Thyroid gland (tissue), 4 donors: ENCODE results near the gene LRP8. TPM values are rescaled to one million over a fixed set of nuclear protein-coding genes. Genes with fewer than 3 reads are reported as not detected.

ENCODE experiments used
- DNase-seq, 2 donors: peaks; one replicate each; pipeline ENCODE4 v3.0.0-alpha.2; 2019
- H3K27ac ChIP-seq, 3 donors: fragments of 200-600 bp; sonication (generic); 1 replicate in 2 of 3; 2 replicates in 1 of 3; pipeline ENCODE4 v1.5.1; 2016 to 2019; ENCODE audit warnings: mild to moderate bottlenecking in 1 of 3, moderate library complexity in 1 of 3
- H3K27me3 ChIP-seq: fragments of 200-600 bp; sonication (generic); one replicate; pipeline ENCODE4 v1.5.1; 2019
- H3K36me3 ChIP-seq, 2 donors: fragments of 200-600 bp; sonication (generic); one replicate each; pipeline ENCODE4 v1.5.1; 2016 to 2019
- H3K4me1 ChIP-seq, 2 donors: fragments of 200-600 bp; sonication (generic); one replicate each; pipeline ENCODE4 v1.5.1; 2017 to 2019
- H3K4me3 ChIP-seq, 3 donors: fragments of 200-600 bp; sonication (generic); replicated peaks in 1 of 3; 1 replicate in 2 of 3; 2 replicates in 1 of 3; pipeline ENCODE4 v1.5.1; 2016; ENCODE audit warnings: mild to moderate bottlenecking in 1 of 3
- H3K9me3 ChIP-seq: fragments of 200-600 bp; sonication (generic); one replicate; pipeline ENCODE4 v1.5.1; 2017
- POLR2A ChIP-seq, 2 donors: fragments of 450-650 bp; IDR thresholded peaks; one replicate each; pipeline ENCODE4 v1.6.1; 2017; ENCODE audit warnings: antibody characterized with exemption in 2 of 2, mild to moderate bottlenecking in 2 of 2, moderate library complexity in 1 of 2
- WGBS, 2 donors: methylation state at CpG; one replicate each; pipeline ENCODE4 v1.1.5; 2017; 5-methylcytosine and 5-hydroxymethylcytosine counted together
- intact Hi-C: fragments of 100-400 bp; cut with DNase I; formaldehyde crosslinking; loops from one replicate; pipeline ENCODE4 v1.15.1; 2023
- total RNA-seq, 4 donors: library from RNA; depleted of rRNA; stranded (reverse); fragments of >200 nt; gene quantifications; one replicate each; pipeline ENCODE4 v1.2.3, GENCODE V29; 2016
- TF ChIP-seq, protein P1 (sequence below), 6 experiments: fragments of 200-600 bp in 3 of 6; fragments of 450-650 bp in 3 of 6; sonication (generic) in 3 of 6; IDR thresholded peaks; one replicate each; pipeline ENCODE4 v1.5.1; 2016 to 2019; ENCODE audit warnings: antibody characterized with exemption in 6 of 6, mild to moderate bottlenecking in 2 of 6, inconsistent platforms in 1 of 6, moderate library complexity in 1 of 6

LRP8 gene
- total RNA-seq, 4 donors from 2014 or later: 92.8 to 200 (median 143) TPM

DNA sequence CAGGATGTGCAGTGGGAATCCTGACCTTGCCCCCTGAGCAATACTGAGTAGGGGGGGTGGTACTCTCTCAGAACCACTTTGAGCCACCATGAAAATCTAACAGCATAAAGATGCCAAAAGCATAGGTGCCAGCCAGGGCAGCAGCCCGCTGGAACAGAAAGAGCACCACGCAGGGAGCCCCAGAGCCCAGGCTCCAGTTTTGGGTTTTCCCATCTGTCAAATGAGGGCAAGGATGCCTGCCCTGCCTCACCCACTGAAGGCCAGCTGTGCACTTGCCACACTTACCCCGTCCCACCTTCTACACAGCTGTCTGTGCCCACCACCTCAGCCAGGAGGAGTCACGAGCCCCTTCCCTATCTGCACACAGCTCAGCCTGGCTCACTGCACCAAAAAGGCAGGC is 20.8 kb downstream of the LRP8 start:
- no peaks in the 10 kb centered on the region for H3K36me3 ChIP-seq
- no peak for TF ChIP-seq POLR2A (IDR thresholded peaks at IDR 0.05)
- TF ChIP-seq, protein P1, sequence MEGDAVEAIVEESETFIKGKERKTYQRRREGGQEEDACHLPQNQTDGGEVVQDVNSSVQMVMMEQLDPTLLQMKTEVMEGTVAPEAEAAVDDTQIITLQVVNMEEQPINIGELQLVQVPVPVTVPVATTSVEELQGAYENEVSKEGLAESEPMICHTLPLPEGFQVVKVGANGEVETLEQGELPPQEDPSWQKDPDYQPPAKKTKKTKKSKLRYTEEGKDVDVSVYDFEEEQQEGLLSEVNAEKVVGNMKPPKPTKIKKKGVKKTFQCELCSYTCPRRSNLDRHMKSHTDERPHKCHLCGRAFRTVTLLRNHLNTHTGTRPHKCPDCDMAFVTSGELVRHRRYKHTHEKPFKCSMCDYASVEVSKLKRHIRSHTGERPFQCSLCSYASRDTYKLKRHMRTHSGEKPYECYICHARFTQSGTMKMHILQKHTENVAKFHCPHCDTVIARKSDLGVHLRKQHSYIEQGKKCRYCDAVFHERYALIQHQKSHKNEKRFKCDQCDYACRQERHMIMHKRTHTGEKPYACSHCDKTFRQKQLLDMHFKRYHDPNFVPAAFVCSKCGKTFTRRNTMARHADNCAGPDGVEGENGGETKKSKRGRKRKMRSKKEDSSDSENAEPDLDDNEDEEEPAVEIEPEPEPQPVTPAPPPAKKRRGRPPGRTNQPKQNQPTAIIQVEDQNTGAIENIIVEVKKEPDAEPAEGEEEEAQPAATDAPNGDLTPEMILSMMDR (IDR thresholded peaks at IDR 0.05): no peak
- no peaks in the 10 kb centered on the region for H3K27me3 ChIP-seq
- peak overlapping the region; percentile 75 to 89 (median 80) for H3K27ac ChIP-seq
- peaks cover 43 to 66% of the 10 kb centered on the region in 2 donors for H3K4me1 ChIP-seq
- H3K4me3 ChIP-seq: no peak overlapping the region
- DNase-seq: no peak
- H3K9me3 ChIP-seq: no peaks in the 10 kb centered on the region
- intact Hi-C loops: no loop called here
- 71 to 94% methylated on average over 2 to 4 of the region's 4 CpGs for WGBS, 2 donors

DNA sequence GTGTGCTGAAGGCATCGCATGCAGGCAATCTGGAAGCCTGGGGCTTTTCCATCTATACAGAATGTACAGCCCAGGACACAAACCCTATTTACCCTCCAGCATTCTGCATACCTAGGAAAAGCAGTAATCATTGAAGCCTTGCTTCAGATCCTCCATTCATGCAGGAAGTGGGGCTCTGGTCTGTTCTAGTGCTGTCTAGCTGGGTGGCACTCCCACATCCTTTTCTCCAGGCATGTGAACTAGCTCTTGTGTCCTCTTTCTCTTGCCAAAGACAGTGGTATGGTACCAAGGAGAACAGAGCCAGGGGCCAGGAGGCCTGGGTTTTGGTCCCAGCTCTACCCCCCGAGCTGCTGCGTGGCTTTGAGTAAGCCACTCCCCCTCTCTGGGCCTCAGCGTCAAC is 21.7 kb downstream of the LRP8 start:
- Histone ChIP-seq H3K9me3 (no peaks in the 10 kb centered on the region), H3K4me3 (no peak overlapping the region), H3K36me3 (no peaks in the 10 kb centered on the region), H3K27ac (peak overlapping the region; percentile 75 to 89 (median 80)), H3K27me3 (no peaks in the 10 kb centered on the region), H3K4me1 (peaks cover 43 to 73% of the 10 kb centered on the region in 2 donors)
- intact Hi-C loops: no loop called here
- peak; percentile 45 to 61 for DNase-seq
- TF ChIP-seq, protein P1 (IDR thresholded peaks at IDR 0.05): no peak
- TF ChIP-seq POLR2A (IDR thresholded peaks at IDR 0.05): no peak
- 53 to 73% methylated on average over 4 of the region's 4 CpGs for WGBS, 2 donors

DNA sequence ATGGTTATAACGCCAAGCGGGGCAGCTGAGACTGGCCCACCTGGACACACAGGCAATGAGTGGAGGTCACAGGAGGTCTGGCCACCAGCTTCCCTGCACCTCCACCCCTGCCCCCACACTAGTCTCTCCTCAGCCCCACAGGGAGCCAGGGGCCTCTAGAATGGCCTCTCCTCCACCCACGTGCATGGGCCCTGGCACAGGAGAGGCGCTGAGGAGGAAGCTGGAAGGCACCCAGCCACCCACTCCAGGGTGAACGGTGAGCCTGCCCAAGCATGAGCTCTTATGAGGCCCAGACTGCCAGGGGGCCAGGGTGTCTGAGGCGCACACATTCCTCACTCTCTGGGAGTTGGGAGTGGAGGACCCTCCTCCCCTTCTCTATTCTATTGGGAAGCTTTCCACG is 22.2 kb downstream of the LRP8 start:
- peak overlapping the region; percentile 75 to 89 (median 80) for H3K27ac ChIP-seq
- intact Hi-C loops: no loop called here
- no peaks in the 10 kb centered on the region for H3K36me3 ChIP-seq
- TF ChIP-seq, protein P1 (IDR thresholded peaks at IDR 0.05): no peak
- no peak for TF ChIP-seq POLR2A (IDR thresholded peaks at IDR 0.05)
- DNase-seq: peak; percentile 96 to 97
- 28 to 30% methylated on average over 6 to 7 of the region's 7 CpGs for WGBS, 2 donors
- H3K27me3 ChIP-seq: no peaks in the 10 kb centered on the region
- no peak overlapping the region for H3K4me3 ChIP-seq
- peaks cover 43 to 74% of the 10 kb centered on the region in 2 donors for H3K4me1 ChIP-seq
- no peaks in the 10 kb centered on the region for H3K9me3 ChIP-seq

DNA sequence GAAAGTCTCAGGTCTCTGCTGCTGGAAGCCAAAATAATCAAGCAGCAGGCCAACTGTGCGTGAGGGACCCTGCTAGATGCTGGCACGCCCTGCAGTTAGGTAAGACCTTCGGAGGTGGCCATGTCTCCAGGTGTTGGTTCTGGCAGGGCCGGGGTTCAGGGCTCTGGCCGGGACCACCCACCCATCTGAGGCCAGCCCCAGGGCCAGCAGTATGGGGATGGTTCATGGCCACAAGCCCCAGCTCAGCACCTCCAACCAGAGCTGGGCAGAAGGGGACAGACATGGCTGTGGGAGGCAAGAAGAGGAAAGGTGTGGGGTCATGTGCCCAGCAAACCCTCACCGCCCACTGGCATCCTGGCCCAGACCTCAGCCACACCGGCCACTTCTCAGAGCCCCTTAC is 23.3 kb downstream of the LRP8 start:
- Histone ChIP-seq H3K9me3 (no peaks in the 10 kb centered on the region), H3K27ac (peak overlapping the region; percentile 75 to 89 (median 76)), H3K4me3 (no peak overlapping the region), H3K4me1 (peaks cover 43 to 82% of the 10 kb centered on the region in 2 donors), H3K36me3 (no peaks in the 10 kb centered on the region), H3K27me3 (no peaks in the 10 kb centered on the region)
- intact Hi-C loops: no loop called here
- TF ChIP-seq POLR2A (IDR thresholded peaks at IDR 0.05): no peak
- TF ChIP-seq, protein P1 (IDR thresholded peaks at IDR 0.05): no peak
- no peak for DNase-seq
- 80 to 91% methylated on average over 1 to 4 of the region's 7 CpGs for WGBS, 2 donors

DNA sequence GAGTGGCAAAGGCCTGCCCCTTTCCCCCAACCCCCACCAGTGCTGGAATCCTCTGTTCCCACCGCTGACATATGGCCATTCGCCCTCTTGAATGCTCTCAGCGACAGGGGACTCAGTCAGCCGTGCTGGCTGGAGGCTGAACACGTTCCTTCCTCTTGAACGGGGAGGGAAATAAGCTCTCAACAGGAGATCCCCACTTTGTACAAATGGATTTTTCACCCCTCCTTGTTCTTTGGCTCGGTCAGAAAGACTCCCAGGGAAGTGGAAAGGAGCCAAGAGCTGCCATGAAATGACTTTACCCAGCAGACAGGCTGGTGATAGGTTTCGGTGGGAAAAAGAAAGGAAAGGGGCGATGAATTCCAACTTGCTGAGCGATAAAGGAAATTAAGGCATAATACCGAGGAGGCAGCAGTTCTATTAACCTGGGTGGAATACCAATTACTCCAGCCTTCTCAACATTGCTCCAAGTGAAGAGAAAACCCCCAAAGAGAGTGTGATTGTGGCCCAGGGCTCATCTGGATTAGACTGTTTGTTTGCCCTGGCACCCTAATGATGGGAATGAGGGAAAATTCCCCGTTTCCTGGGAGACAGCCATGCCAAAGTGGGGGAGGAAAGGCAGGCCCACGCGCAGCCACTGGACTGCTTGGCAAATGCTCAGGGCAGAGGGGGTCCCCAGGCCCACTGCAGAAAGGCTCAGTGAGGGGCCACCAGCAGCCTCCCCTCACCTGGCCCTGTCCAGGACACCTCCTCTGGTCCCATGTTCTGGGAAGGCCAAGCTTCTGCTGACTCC is 23.9 kb downstream of the LRP8 start:
- peak; percentile 93 for DNase-seq
- Histone ChIP-seq H3K4me3 (no peak overlapping the region), H3K27ac (peak overlapping the region; percentile 75 to 89 (median 76)), H3K4me1 (peaks cover 48 to 87% of the 10 kb centered on the region in 2 donors), H3K27me3 (no peaks in the 10 kb centered on the region), H3K36me3 (no peaks in the 10 kb centered on the region), H3K9me3 (no peaks in the 10 kb centered on the region)
- TF ChIP-seq, protein P1 (IDR thresholded peaks at IDR 0.05): no peak
- TF ChIP-seq POLR2A (IDR thresholded peaks at IDR 0.05): peak in 1 of 2 donors; percentile 17
- intact Hi-C loops: no loop called here
- 46 to 51% methylated on average over 14 of the region's 14 CpGs for WGBS, 2 donors
